SU-DHL-6 (cell line): ENCODE data around the gene GPRIN3.

Experiments
- H2AFZ ChIP-seq: fragments of 200-600 bp; sonication (generic); 2 replicates; pipeline ENCODE4 v1.6.1; 2014; ENCODE audit warnings: low read depth, mild to moderate bottlenecking, moderate library complexity, mixed read lengths, antibody characterized with exemption, low read length; ENCODE audit not compliant: severe bottlenecking
- H3F3A ChIP-seq: fragments of 200-600 bp; shearing (Covaris generic); 2 replicates; pipeline ENCODE4 v1.6.0; 2016; ENCODE audit warnings: antibody characterized with exemption, mild to moderate bottlenecking; ENCODE audit not compliant: insufficient read depth
- H3K27ac ChIP-seq: fragments of 200-600 bp; sonication (generic); 2 replicates; pipeline ENCODE4 v1.5.1; 2016; ENCODE audit warnings: low read depth, mild to moderate bottlenecking, low read length, moderate library complexity, mixed read lengths
- H3K27me3 ChIP-seq: fragments of 200-600 bp; sonication (generic), shearing (Covaris generic); 2 replicates; pipeline ENCODE4 v1.6.0; 2014; ENCODE audit warnings: mild to moderate bottlenecking, low read length
- H3K36me3 ChIP-seq: fragments of 200-600 bp; sonication (generic); 2 replicates; pipeline ENCODE4 v1.6.1; 2014; ENCODE audit warnings: mild to moderate bottlenecking, low read length, mixed read lengths
- H3K4me2 ChIP-seq: fragments of 300-600, 200-600 bp; shearing (Covaris generic), sonication (generic); 2 replicates; pipeline ENCODE4 v1.6.0; 2014; ENCODE audit warnings: low read length, low read depth, mild to moderate bottlenecking; ENCODE audit not compliant: poor library complexity, severe bottlenecking
- H3K4me3 ChIP-seq: fragments of 200-600 bp; sonication (generic); 2 replicates; pipeline ENCODE4 v1.5.1; 2014; ENCODE audit warnings: antibody characterized with exemption, low read length, mild to moderate bottlenecking, mixed read lengths; ENCODE audit not compliant: insufficient read depth, poor library complexity, severe bottlenecking
- H3K79me2 ChIP-seq: fragments of 200-600 bp; sonication (generic); 2 replicates; pipeline ENCODE4 v1.6.1; 2014; ENCODE audit warnings: mild to moderate bottlenecking, low read length, moderate library complexity; ENCODE audit not compliant: insufficient read depth
- H3K9ac ChIP-seq: fragments of 200-600 bp; sonication (generic); 2 replicates; pipeline ENCODE4 v1.7.0; 2014; ENCODE audit warnings: mild to moderate bottlenecking, low read length
- H3K9me2 ChIP-seq: fragments of 200-600 bp; sonication (generic); replicated peaks from 2 replicates; pipeline ENCODE4 v1.6.1; 2014; ENCODE audit warnings: low read length; ENCODE audit not compliant: insufficient read depth
- H3K9me3 ChIP-seq: fragments of 200-600 bp; sonication (generic); 2 replicates; pipeline ENCODE4 v1.6.1; 2014; ENCODE audit warnings: low read length, mixed read lengths; ENCODE audit not compliant: insufficient read depth
- H4K20me1 ChIP-seq: fragments of 200-600 bp; sonication (generic); 2 replicates; pipeline ENCODE4 v1.6.1; 2014; ENCODE audit warnings: low read depth, mild to moderate bottlenecking, antibody characterized with exemption, low read length, moderate library complexity, mixed read lengths
- EZH2phosphoT487 ChIP-seq: fragments of 200-600 bp; sonication (generic), shearing (Covaris generic); conservative IDR thresholded peaks from 2 replicates; pipeline ENCODE4 v1.6.1; 2018; ENCODE audit warnings: mild to moderate bottlenecking, antibody characterized with exemption, low read length, moderate library complexity, mixed read lengths
- TF ChIP-seq, protein P1 (sequence below): fragments of 200-600 bp; sonication (generic); IDR thresholded peaks from one replicate; pipeline ENCODE4 v1.5.1; 2017; ENCODE audit warnings: antibody characterized with exemption, mild to moderate bottlenecking, low read length, moderate library complexity; ENCODE audit not compliant: insufficient read depth, poor library complexity, severe bottlenecking

GPRIN3 gene

DNA sequence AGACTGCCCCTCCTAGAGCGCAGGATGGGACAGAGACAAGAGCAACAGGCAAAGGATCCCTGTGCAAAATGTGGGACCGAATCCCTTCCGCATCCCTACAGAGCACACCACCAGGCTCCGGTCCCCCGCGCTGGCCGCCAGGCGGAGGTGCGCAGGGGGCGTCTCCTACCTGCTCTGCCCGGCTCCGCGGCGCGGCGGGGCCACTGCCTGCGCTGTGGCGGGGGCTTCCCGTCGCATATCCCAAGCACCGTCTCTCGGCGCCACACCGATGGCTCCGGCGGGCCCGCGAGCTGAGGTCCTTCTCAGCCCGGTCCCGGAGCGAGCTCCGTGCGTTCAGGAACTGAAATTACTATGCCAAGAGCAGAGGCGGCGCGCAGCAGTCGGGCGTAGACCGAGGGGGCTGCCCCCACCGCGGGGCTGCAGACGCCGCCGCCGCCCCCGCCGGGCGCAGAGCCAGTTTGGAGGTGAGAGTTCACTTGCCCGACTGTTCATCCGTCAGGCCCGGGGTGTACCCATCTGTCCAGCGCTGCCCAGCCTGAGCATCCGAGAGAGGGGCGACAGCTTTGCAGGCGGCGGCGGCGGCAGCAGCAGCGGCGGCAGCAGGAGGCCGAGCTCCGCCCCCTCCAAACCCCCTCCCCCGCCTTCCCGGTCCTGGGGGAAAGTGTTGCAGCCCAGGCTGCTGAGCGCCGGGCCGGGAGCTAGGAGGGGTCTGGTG, at the start of gene GPRIN3:
TSS of gene GPRIN3 (minus strand) at position 355 of the 715 bp plus-strand sequence. CDS start 57,690 bp downstream, outside the sequence.
- TF ChIP-seq, protein P1, sequence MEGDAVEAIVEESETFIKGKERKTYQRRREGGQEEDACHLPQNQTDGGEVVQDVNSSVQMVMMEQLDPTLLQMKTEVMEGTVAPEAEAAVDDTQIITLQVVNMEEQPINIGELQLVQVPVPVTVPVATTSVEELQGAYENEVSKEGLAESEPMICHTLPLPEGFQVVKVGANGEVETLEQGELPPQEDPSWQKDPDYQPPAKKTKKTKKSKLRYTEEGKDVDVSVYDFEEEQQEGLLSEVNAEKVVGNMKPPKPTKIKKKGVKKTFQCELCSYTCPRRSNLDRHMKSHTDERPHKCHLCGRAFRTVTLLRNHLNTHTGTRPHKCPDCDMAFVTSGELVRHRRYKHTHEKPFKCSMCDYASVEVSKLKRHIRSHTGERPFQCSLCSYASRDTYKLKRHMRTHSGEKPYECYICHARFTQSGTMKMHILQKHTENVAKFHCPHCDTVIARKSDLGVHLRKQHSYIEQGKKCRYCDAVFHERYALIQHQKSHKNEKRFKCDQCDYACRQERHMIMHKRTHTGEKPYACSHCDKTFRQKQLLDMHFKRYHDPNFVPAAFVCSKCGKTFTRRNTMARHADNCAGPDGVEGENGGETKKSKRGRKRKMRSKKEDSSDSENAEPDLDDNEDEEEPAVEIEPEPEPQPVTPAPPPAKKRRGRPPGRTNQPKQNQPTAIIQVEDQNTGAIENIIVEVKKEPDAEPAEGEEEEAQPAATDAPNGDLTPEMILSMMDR: no peak
- no peak for TF ChIP-seq EZH2phosphoT487
- H2AFZ ChIP-seq: peak within 1 kb of the TSS; percentile 41

DNA sequence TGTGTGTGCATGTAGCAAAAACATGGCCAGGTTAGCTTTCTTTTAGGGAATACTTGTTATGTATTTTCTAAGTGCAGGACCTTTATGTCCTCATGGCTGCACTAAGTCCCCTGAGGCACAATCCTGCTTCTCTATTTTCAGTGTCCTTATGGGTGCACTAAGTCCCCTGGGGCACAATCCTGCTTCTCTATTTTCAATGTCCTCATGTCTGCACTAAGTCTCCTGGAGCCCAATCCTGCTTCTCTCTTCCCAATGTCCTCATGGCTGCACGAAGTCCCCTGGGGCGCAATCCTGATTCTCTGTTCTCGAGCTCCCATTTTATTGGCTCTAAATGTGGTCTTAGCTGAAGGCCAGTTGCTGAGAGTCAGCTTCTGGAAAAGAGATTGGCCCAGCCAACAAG, 49.7 kb upstream of the GPRIN3 start:
- no peaks in the 10 kb centered on the region for H3K9me2 ChIP-seq
- no peak overlapping the region for H3K4me3 ChIP-seq
- H3K9me3 ChIP-seq: no peaks in the 10 kb centered on the region
- H3K27me3 ChIP-seq: no peaks in the 10 kb centered on the region
- no peaks in the 10 kb centered on the region for H3K36me3 ChIP-seq
- no peak overlapping the region for H3K27ac ChIP-seq
- no peak overlapping the region for H2AFZ ChIP-seq
- TF ChIP-seq, protein P1: no peak
- no peak for TF ChIP-seq EZH2phosphoT487
- no peaks in the 10 kb centered on the region for H3F3A ChIP-seq
- H3K9ac ChIP-seq: no peak overlapping the region
- H4K20me1 ChIP-seq: no peaks in the 10 kb centered on the region
- no peaks in the 10 kb centered on the region for H3K79me2 ChIP-seq
- no peak overlapping the region for H3K4me2 ChIP-seq

More for the DNA sequence above, at the start of gene GPRIN3:
- no peaks in the 10 kb centered on the region for H3K27me3 ChIP-seq
- H3F3A ChIP-seq: no peaks in the 10 kb centered on the region
- H3K9me3 ChIP-seq: no peaks in the 10 kb centered on the region
- H3K79me2 ChIP-seq: no peaks in the 10 kb centered on the region
- peak within 1 kb of the TSS; percentile 43 for H3K4me2 ChIP-seq
- no peaks in the 10 kb centered on the region for H4K20me1 ChIP-seq
- H3K9me2 ChIP-seq: no peaks in the 10 kb centered on the region
- no peak within 1 kb of the TSS for H3K27ac ChIP-seq
- no peaks in the 10 kb centered on the region for H3K36me3 ChIP-seq
- peak within 1 kb of the TSS; percentile 42 for H3K4me3 ChIP-seq
- H3K9ac ChIP-seq: peak within 1 kb of the TSS; percentile 46

DNA sequence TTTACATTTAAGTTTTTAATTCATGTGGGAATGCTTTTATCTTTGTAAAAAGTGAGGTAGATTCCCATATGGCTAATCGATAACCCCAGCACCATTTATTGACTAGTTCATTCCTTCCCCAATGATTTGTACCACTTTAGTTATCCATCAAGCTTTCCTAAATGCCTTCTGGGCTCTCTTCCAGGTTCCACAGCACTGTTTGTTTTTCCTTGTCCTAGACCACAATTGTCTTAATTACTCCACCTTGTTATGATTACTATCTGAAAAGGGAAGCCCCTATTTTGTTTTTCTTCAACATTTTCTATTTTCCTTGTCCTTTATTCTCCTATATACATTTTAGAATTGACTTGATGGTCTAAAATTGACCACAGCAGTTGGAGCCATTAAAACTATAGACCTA, 48.5 kb upstream of the GPRIN3 start:
- TF ChIP-seq, protein P1: no peak
- no peak for TF ChIP-seq EZH2phosphoT487
- H3K9me2 ChIP-seq: no peaks in the 10 kb centered on the region
- H3K36me3 ChIP-seq: no peaks in the 10 kb centered on the region
- H3F3A ChIP-seq: no peaks in the 10 kb centered on the region
- no peak overlapping the region for H2AFZ ChIP-seq
- no peak overlapping the region for H3K9ac ChIP-seq
- H3K27me3 ChIP-seq: no peaks in the 10 kb centered on the region
- H3K79me2 ChIP-seq: no peaks in the 10 kb centered on the region
- no peak overlapping the region for H3K27ac ChIP-seq
- H3K4me3 ChIP-seq: no peak overlapping the region
- H4K20me1 ChIP-seq: no peaks in the 10 kb centered on the region
- no peaks in the 10 kb centered on the region for H3K9me3 ChIP-seq
- H3K4me2 ChIP-seq: no peak overlapping the region
